ENCODE measurements around the gene METTL22.

METTL22 gene

GRCh38 chr16:8595783-8596182 lies 25.7 kb upstream of the METTL22 start:
- TF ChIP-seq CTCF (IDR thresholded peaks at IDR 0.05; ENCODE audit: insufficient read depth, low read length) (no peak), REST (IDR thresholded peaks at IDR 0.05; ENCODE audit: insufficient replicate concordance, low read depth) (no peak), POLR2AphosphoS5 (IDR thresholded peaks at IDR 0.05; ENCODE audit: low read depth) (no peak), GABPA (IDR thresholded peaks at IDR 0.05; ENCODE audit: low read depth) (no peak), SPI1 (IDR thresholded peaks at IDR 0.05; ENCODE audit: borderline replicate concordance, low read depth) (no peak)
- H3K27me3 ChIP-seq (ENCODE audit: insufficient read depth, poor library complexity, severe bottlenecking): peaks cover under 1% of the 10 kb centered on the region
- no peak for DNase-seq (ENCODE audit: low read depth in 1 of 2, low spot score in 1 of 2)
- no peak overlapping the region for H3K27ac ChIP-seq (replicated peaks)
- no peak overlapping the region for H3K4me3 ChIP-seq (replicated peaks; ENCODE audit: insufficient read depth, low read length)

GRCh38 chr16:8596581-8596980 lies 24.9 kb upstream of the METTL22 start:
- Histone ChIP-seq H3K27me3 (ENCODE audit: insufficient read depth, poor library complexity, severe bottlenecking) (no peaks in the 10 kb centered on the region), H3K4me3 (replicated peaks; ENCODE audit: insufficient read depth, low read length) (no peak overlapping the region), H3K27ac (replicated peaks) (no peak overlapping the region)
- no peak for TF ChIP-seq SPI1 (IDR thresholded peaks at IDR 0.05; ENCODE audit: borderline replicate concordance, low read depth)
- TF ChIP-seq CTCF (IDR thresholded peaks at IDR 0.05; ENCODE audit: insufficient read depth, low read length): no peak
- TF ChIP-seq REST (IDR thresholded peaks at IDR 0.05; ENCODE audit: insufficient replicate concordance, low read depth): no peak
- TF ChIP-seq GABPA (IDR thresholded peaks at IDR 0.05; ENCODE audit: low read depth): no peak
- TF ChIP-seq POLR2AphosphoS5 (IDR thresholded peaks at IDR 0.05; ENCODE audit: low read depth): no peak
- DNase-seq (ENCODE audit: low read depth in 1 of 2, low spot score in 1 of 2): no peak

GRCh38 chr16:8600144-8600775 lies 21.2 kb upstream of the METTL22 start:
- DNase-seq (ENCODE audit: low read depth in 1 of 2, low spot score in 1 of 2): no peak
- H3K27ac ChIP-seq (replicated peaks): no peak overlapping the region
- no peak overlapping the region for H3K4me3 ChIP-seq (replicated peaks; ENCODE audit: insufficient read depth, low read length)
- no peak for TF ChIP-seq CTCF (IDR thresholded peaks at IDR 0.05; ENCODE audit: insufficient read depth, low read length)
- TF ChIP-seq REST (IDR thresholded peaks at IDR 0.05; ENCODE audit: insufficient replicate concordance, low read depth): no peak
- TF ChIP-seq POLR2AphosphoS5 (IDR thresholded peaks at IDR 0.05; ENCODE audit: low read depth): no peak
- TF ChIP-seq GABPA (IDR thresholded peaks at IDR 0.05; ENCODE audit: low read depth): no peak
- TF ChIP-seq SPI1 (IDR thresholded peaks at IDR 0.05; ENCODE audit: borderline replicate concordance, low read depth): no peak
- no peaks in the 10 kb centered on the region for H3K27me3 ChIP-seq (ENCODE audit: insufficient read depth, poor library complexity, severe bottlenecking)
